Measurements from ENCODE around the gene AAR2. TPM values are rescaled to one million over a fixed set of nuclear protein-coding genes. Genes with fewer than 3 reads are reported as not detected.

Gene AAR2
- total and polyA plus RNA-seq, 7 donors = 13.4 to 29.6 (median 20.3) TPM

DNA sequence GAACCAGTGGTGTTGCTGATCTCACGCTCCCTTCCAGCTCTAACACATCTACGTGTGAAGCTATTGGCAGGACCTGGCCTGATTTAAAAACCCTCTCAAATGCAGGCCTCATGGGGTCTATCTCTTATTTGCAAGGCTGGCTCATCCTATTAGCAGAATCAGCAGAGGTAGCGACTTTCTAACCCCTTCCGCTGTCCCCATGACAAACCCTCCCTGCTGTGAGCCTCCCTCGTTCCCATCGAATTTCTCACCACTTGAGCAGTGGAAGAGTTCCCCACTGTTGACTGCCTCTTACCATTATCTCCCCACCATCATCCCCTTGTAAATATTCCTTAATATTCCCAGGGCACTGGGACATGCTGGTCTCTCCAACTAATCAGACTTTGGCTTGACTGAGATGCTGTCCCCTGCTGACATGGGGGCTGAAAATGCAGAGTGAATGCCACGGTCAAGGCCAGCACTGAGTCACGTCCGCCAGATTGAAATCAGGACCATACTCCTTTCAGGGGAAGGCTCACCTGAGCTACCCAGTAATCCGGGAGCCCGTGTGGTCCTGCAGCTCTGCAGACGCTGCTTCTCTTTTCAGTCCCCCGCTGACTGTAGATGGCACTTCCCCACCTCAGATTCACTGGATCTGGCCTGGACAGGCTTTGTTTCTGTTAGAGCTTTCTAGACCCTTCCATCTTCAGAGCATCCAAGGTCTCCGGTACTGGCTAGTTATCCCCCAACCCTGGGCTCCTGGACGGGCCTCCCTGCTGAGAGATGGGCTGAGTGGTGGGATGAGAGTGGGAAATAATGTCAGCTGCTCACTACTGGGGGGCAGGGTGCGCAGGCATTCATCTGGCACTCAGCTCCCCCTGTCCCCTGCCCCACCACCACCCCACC, 23.1 kb downstream of the AAR2 start:
- TF ChIP-seq, protein P1, sequence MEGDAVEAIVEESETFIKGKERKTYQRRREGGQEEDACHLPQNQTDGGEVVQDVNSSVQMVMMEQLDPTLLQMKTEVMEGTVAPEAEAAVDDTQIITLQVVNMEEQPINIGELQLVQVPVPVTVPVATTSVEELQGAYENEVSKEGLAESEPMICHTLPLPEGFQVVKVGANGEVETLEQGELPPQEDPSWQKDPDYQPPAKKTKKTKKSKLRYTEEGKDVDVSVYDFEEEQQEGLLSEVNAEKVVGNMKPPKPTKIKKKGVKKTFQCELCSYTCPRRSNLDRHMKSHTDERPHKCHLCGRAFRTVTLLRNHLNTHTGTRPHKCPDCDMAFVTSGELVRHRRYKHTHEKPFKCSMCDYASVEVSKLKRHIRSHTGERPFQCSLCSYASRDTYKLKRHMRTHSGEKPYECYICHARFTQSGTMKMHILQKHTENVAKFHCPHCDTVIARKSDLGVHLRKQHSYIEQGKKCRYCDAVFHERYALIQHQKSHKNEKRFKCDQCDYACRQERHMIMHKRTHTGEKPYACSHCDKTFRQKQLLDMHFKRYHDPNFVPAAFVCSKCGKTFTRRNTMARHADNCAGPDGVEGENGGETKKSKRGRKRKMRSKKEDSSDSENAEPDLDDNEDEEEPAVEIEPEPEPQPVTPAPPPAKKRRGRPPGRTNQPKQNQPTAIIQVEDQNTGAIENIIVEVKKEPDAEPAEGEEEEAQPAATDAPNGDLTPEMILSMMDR (IDR thresholded peaks at IDR 0.05) = no peak
- Histone ChIP-seq H3K27me3 (ENCODE audit: insufficient read depth in 3 of 3, low read length in 2 of 3) (no peaks in the 10 kb centered on the region), H3K4me1 (no peaks in the 10 kb centered on the region), H3K27ac (no peak overlapping the region), H3K4me3 (no peak overlapping the region), H3K36me3 (ENCODE audit: insufficient read depth in 1 of 2, low read depth in 1 of 2) (peaks cover 0 to 32% of the 10 kb centered on the region in 2 donors), H3K9me3 (no peaks in the 10 kb centered on the region)
- intact Hi-C loops (cut with DNase I) = no loop called here
- ATAC-seq (no peak), DNase-seq (peak in 1 of 2 donors; percentile 12)
- 60 to 61% (median 60%) methylated on average over 16 of the region's 16 CpGs for WGBS, 3 donors

DNA sequence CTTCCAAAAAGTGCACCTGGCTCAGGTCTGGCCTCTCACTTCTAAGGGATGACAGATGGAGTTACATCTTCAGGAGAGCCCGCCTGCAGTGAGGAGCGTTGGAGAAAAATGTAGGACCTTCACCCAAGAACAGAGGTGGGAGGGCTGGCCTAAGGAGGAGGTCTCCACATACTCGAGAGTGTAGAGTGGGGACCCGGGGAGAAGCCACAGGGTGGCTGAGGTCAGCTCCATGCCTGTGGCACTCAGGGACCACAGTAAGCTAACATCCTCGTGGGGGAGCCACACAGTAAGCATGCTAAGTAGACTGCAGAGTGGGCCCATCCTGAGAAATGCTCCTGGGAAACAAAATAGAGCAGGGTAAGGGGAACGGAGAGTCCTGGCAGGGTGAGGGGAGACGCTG, 24.0 kb downstream of the AAR2 start:
- no peak for DNase-seq
- peak in 1 of 4 donors; percentile 21 for ATAC-seq
- Histone ChIP-seq H3K36me3 (ENCODE audit: insufficient read depth in 1 of 2, low read depth in 1 of 2) (peaks cover 0 to 24% of the 10 kb centered on the region in 2 donors), H3K4me3 (no peak overlapping the region), H3K9me3 (no peaks in the 10 kb centered on the region), H3K4me1 (no peaks in the 10 kb centered on the region), H3K27me3 (ENCODE audit: insufficient read depth in 3 of 3, low read length in 2 of 3) (no peaks in the 10 kb centered on the region), H3K27ac (no peak overlapping the region)
- 61 to 69% (median 63%) methylated on average over 7 of the region's 7 CpGs for WGBS, 3 donors
- TF ChIP-seq, protein P1 (IDR thresholded peaks at IDR 0.05) = no peak
- intact Hi-C loops (cut with DNase I) = no loop called here

DNA sequence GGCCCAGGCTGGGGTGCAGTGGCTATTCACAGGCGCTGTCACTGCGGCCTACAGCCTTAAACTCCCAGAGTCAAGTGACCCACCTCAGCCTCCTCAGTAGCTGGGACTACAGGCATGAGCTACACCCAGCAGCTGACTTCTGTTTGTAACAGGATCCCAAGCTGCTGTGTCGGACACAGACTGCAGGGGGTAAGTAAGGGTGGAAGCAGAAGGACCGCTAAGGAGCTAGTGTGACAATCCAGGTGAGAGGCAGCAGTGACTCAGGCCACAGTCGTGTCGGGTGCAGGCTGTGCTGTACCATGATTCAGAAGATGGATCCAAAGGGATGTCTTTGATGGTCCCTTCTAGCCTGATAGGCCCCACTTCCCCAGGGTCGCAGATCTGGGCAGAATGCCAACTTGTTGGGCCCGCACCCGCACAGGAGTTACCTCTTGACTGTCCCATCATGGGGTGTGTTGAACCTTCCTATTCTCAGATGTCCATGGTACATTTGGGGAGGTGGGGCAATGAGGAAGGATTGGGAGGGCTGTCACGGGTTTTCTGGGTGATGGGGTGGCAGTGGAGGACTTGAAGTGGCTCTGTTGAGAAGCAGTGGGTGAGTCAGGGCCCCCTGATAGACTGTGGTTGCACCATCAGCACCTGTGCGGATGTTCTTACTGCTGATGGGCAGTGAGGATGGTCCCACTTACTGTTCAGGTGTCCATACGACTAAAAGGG, 25.3 kb downstream of the AAR2 start:
- intact Hi-C loops (cut with DNase I) = no loop called here
- 70 to 78% (median 76%) methylated on average over 12 of the region's 12 CpGs for WGBS, 3 donors

DNA sequence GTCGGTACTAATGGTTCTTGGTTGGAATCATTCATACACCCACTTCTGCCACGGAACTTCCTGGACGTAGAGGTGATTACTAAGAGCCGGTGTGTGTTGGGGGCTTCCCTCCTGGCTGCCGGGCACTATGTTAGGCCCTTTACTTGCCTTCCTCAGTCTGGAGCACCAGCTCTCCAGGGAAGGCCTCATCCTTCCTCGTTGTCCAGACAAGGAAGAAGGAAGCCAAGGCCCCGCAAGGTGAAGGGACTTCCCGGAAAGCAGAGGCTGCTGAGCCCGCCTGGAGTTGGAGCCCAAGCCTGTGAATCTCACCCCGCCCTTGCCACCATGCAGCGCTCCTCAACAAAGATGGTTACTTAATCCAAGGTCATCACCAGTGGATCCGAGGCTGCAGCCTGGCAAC, 26.2 kb downstream of the AAR2 start:
- no peaks in the 10 kb centered on the region for H3K4me1 ChIP-seq
- H3K36me3 ChIP-seq (ENCODE audit: insufficient read depth in 1 of 2, low read depth in 1 of 2) = peaks cover 0 to 3% of the 10 kb centered on the region in 2 donors
- intact Hi-C loops (cut with DNase I) = no loop called here
- no peaks in the 10 kb centered on the region for H3K27me3 ChIP-seq (ENCODE audit: insufficient read depth in 3 of 3, low read length in 2 of 3)
- DNase-seq = peak in 1 of 2 donors; percentile 17
- H3K4me3 ChIP-seq = no peak overlapping the region
- H3K9me3 ChIP-seq = no peaks in the 10 kb centered on the region
- H3K27ac ChIP-seq = no peak overlapping the region
- TF ChIP-seq, protein P1 (IDR thresholded peaks at IDR 0.05) = no peak
- WGBS, 3 donors = 79 to 89% (median 88%) methylated on average over 12 of the region's 12 CpGs
- no peak for ATAC-seq

More for the DNA sequence above, 25.3 kb downstream of the AAR2 start:
- Histone ChIP-seq H3K36me3 (ENCODE audit: insufficient read depth in 1 of 2, low read depth in 1 of 2) (peaks cover 0 to 12% of the 10 kb centered on the region in 2 donors), H3K27ac (no peak overlapping the region), H3K27me3 (ENCODE audit: insufficient read depth in 3 of 3, low read length in 2 of 3) (no peaks in the 10 kb centered on the region), H3K4me3 (no peak overlapping the region), H3K4me1 (no peaks in the 10 kb centered on the region), H3K9me3 (no peaks in the 10 kb centered on the region)
- ATAC-seq = no peak
- TF ChIP-seq, protein P1 (IDR thresholded peaks at IDR 0.05) = no peak
- peak in 1 of 2 donors; percentile 10 for DNase-seq
